Neuronal stem cell (in vitro differentiated cells): ENCODE data around the gene MBTD1.
"Not testable (repeated sequence)": the region's sequence is repeated elsewhere in the genome, so short reads cannot be mapped to it uniquely, and the experiment has no call there.

Source experiments
- DNase-seq: peaks from one replicate; pipeline ENCODE4 v3.0.0-alpha.2; 2013; ENCODE audit warnings: low spot score
- H2AFZ ChIP-seq: one replicate; pipeline ENCODE4 v1.6.1; 2013; ENCODE audit warnings: mild to moderate bottlenecking, low read length, inconsistent platforms
- H2AK5ac ChIP-seq: 2 replicates; pipeline ENCODE4 v1.6.1; 2013; ENCODE audit warnings: low read depth, mild to moderate bottlenecking, inconsistent platforms, low read length, moderate library complexity, mixed read lengths
- H2BK120ac ChIP-seq: 2 replicates; pipeline ENCODE4 v1.6.1; 2013; ENCODE audit warnings: low read depth, mild to moderate bottlenecking, inconsistent platforms, low read length, moderate library complexity, mixed read lengths
- H2BK12ac ChIP-seq: one replicate; pipeline ENCODE4 v1.6.1; 2013; ENCODE audit warnings: low read length, inconsistent platforms
- H2BK15ac ChIP-seq: 2 replicates; pipeline ENCODE4 v1.6.1; 2013; ENCODE audit warnings: mild to moderate bottlenecking, low read length, inconsistent platforms, mixed read lengths
- H2BK5ac ChIP-seq: one replicate; pipeline ENCODE4 v1.6.1; 2013; ENCODE audit warnings: inconsistent platforms, mild to moderate bottlenecking, low read length, moderate library complexity
- H3K14ac ChIP-seq: one replicate; pipeline ENCODE4 v1.6.1; 2013; ENCODE audit warnings: low read length, inconsistent platforms
- H3K18ac ChIP-seq: 2 replicates; pipeline ENCODE4 v1.6.1; 2013; ENCODE audit warnings: low read length, inconsistent platforms
- H3K23ac ChIP-seq: 2 replicates; pipeline ENCODE4 v1.6.1; 2013; ENCODE audit warnings: low read depth, mild to moderate bottlenecking, mixed read lengths, low read length, inconsistent platforms; ENCODE audit not compliant: poor library complexity
- H3K27ac ChIP-seq: replicated peaks from 3 replicates; pipeline ENCODE4 v1.5.1; 2013; ENCODE audit warnings: low read length, inconsistent platforms
- H3K27me3 ChIP-seq, 3 experiments: 2 replicates each; pipeline ENCODE4 v1.6.1; 2013; ENCODE audit warnings: low read length in 3 of 3, mild to moderate bottlenecking in 2 of 3, inconsistent platforms in 1 of 3, low read depth in 1 of 3, mixed read lengths in 1 of 3, moderate library complexity in 1 of 3; ENCODE audit not compliant: control insufficient read depth in 3 of 3, insufficient read depth in 3 of 3
- H3K36me3 ChIP-seq, 2 donors: replicated peaks in 1 of 2; 2 replicates each; pipeline ENCODE4 v1.6.1; 2013; ENCODE audit warnings: low read length in 2 of 2; ENCODE audit not compliant: control insufficient read depth in 2 of 2, insufficient read depth in 2 of 2
- H3K4ac ChIP-seq: 2 replicates; pipeline ENCODE4 v1.6.1; 2013; ENCODE audit warnings: inconsistent platforms, mild to moderate bottlenecking, low read length, moderate library complexity
- H3K4me1 ChIP-seq, 2 donors: 1 replicate in 1 of 2; 2 replicates in 1 of 2; pipeline ENCODE4 v1.6.1; 2013; ENCODE audit warnings: low read length in 2 of 2, low read depth in 1 of 2; ENCODE audit not compliant: control insufficient read depth in 2 of 2, insufficient read depth in 1 of 2
- H3K4me2 ChIP-seq: one replicate; pipeline ENCODE4 v1.6.1; 2013; ENCODE audit warnings: mild to moderate bottlenecking, low read length, inconsistent platforms; ENCODE audit not compliant: insufficient read depth, poor library complexity, severe bottlenecking
- H3K4me3 ChIP-seq, 2 donors: 2 replicates each; pipeline ENCODE4 v1.5.1; 2013; ENCODE audit warnings: low read length in 2 of 2, mild to moderate bottlenecking in 2 of 2, inconsistent platforms in 1 of 2, moderate library complexity in 1 of 2
- H3K79me1 ChIP-seq: one replicate; pipeline ENCODE4 v1.6.1; 2013; ENCODE audit warnings: low read depth, mild to moderate bottlenecking, inconsistent platforms, low read length, moderate library complexity
- H3K9ac ChIP-seq: one replicate; pipeline ENCODE4 v1.6.1; 2013; ENCODE audit warnings: mild to moderate bottlenecking, low read depth, low read length, inconsistent platforms; ENCODE audit not compliant: poor library complexity
- H3K9me3 ChIP-seq, 2 donors: replicated peaks in 1 of 2; 2 replicates each; pipeline versions ENCODE3 to v1.6.1; 2013; ENCODE audit warnings: low read length in 2 of 2, mild to moderate bottlenecking in 2 of 2, inconsistent platforms in 1 of 2, low read depth in 1 of 2, mixed read lengths in 1 of 2, moderate library complexity in 1 of 2; ENCODE audit not compliant: control insufficient read depth in 2 of 2, insufficient read depth in 1 of 2
- H4K8ac ChIP-seq: one replicate; pipeline ENCODE4 v1.6.1; 2013; ENCODE audit warnings: low read depth, mild to moderate bottlenecking, inconsistent platforms, low read length, moderate library complexity
- H4K91ac ChIP-seq: one replicate; pipeline ENCODE4 v1.6.1; 2013; ENCODE audit warnings: low read length, low read depth, mild to moderate bottlenecking, inconsistent platforms; ENCODE audit not compliant: poor library complexity
- WGBS, 2 donors: extraction: QIAGEN DNeasy Blood & Tissue Kit; methylation state at CpG; one replicate each; pipeline ENCODE4 v1.1.7; 2013; ENCODE audit warnings: missing lambda C conversion rate in 2 of 2, mixed read lengths in 1 of 2; ENCODE audit not compliant: insufficient read length in 2 of 2, insufficient replicate concordance in 1 of 2; ENCODE audit errors: extremely low coverage in 2 of 2; 5-methylcytosine and 5-hydroxymethylcytosine counted together

MBTD1 gene

DNA sequence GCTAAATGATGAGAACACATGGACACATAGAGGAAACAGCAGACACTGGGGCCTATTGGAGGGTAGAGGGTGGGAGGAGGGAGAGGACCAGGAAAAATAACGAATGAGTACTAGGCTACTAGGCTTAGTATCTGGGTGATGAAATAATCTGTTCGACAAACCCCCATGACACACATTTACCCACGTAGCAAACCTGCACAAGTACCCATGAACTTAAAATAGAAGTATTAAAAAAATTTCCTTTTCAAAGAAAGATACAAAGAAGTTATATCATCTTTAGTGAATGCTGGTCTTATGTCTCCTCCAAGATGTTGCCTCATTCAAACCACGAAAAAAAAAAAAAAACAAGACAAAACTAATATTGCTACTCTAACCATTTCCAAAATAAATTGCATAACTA, 31.7 kb downstream of the MBTD1 start:
- no peak for DNase-seq
- Histone ChIP-seq H4K91ac (no peak overlapping the region), H3K27me3 (no peaks in the 10 kb centered on the region), H3K4me1 (no peaks in the 10 kb centered on the region), H3K4ac (no peak overlapping the region), H2BK12ac (no peak overlapping the region), H3K18ac (no peak overlapping the region), H3K9ac (no peak overlapping the region), H2AK5ac (no peak overlapping the region), H2BK120ac (no peak overlapping the region), H3K4me2 (no peak overlapping the region), H2BK5ac (no peak overlapping the region), H2AFZ (no peak overlapping the region), H3K4me3 (no peak overlapping the region), H3K23ac (no peak overlapping the region), H3K14ac (no peak overlapping the region), H2BK15ac (no peak overlapping the region), H3K27ac (no peak overlapping the region), H3K9me3 (no peaks in the 10 kb centered on the region), H4K8ac (no peak overlapping the region), H3K79me1 (peaks cover 3% of the 10 kb centered on the region), H3K36me3 (peaks cover 5 to 32% of the 10 kb centered on the region in 2 donors)
- WGBS, 2 donors, result no CpG with 5 or more reads among the region's 4 CpGs

- H3K4me3 ChIP-seq, H3K27ac ChIP-seq, H3K9me3 ChIP-seq, H4K91ac ChIP-seq, H2BK12ac ChIP-seq, H3K18ac ChIP-seq, H2BK120ac ChIP-seq, H3K23ac ChIP-seq, H4K8ac ChIP-seq, H3K4me1 ChIP-seq, H3K79me1 ChIP-seq, H2BK5ac ChIP-seq, H3K27me3 ChIP-seq, H3K4me2 ChIP-seq, DNase-seq, H2BK15ac ChIP-seq, H3K4ac ChIP-seq, H2AK5ac ChIP-seq, H3K9ac ChIP-seq, H3K14ac ChIP-seq, H2AFZ ChIP-seq: not testable (repeated sequence)
- WGBS, 2 donors, result no CpG with 5 or more reads among the region's 7 CpGs
- H3K36me3 ChIP-seq, result peaks cover 6 to 46% of the 10 kb centered on the region in 2 donors
Measured at GRCh38 chr17:51225523-51225922, 34.3 kb downstream of the MBTD1 start.

GRCh38 chr17:51224402-51225262, 35.2 kb downstream of the MBTD1 start:
- Histone ChIP-seq H3K4me1 (no peaks in the 10 kb centered on the region), H3K23ac (no peak overlapping the region), H3K79me1 (peaks cover 3% of the 10 kb centered on the region), H3K4me3 (no peak overlapping the region), H2BK12ac (no peak overlapping the region), H3K36me3 (peaks cover 7 to 55% of the 10 kb centered on the region in 2 donors), H2AK5ac (no peak overlapping the region), H2BK120ac (no peak overlapping the region), H2BK15ac (no peak overlapping the region), H3K18ac (no peak overlapping the region), H2BK5ac (no peak overlapping the region), H3K27ac (no peak overlapping the region), H3K4ac (no peak overlapping the region), H4K8ac (no peak overlapping the region), H3K14ac (no peak overlapping the region), H2AFZ (no peak overlapping the region), H3K9ac (no peak overlapping the region), H4K91ac (no peak overlapping the region), H3K9me3 (no peaks in the 10 kb centered on the region), H3K4me2 (no peak overlapping the region), H3K27me3 (no peaks in the 10 kb centered on the region)
- no peak for DNase-seq
- WGBS, 2 donors, result no CpG with 5 or more reads among the region's 10 CpGs

DNA sequence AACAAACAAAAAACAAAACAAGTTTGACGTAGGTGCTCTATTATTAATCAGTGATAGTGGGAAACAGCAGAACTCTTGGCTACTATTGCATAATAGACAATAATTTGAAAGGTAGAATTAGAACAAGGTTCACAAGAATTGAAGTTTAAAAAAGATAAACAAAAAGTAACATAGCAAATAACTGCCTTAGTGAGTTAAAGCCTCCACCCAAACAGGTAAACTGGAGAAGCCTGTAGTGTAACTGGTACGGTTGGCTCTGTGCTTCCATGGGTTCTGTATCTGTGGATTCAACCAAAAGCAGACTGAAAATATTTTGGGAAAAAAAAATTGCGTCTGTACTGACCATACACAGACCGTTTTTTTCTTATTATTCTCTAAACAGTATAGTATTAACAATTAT, 38.5 kb downstream of the MBTD1 start:
- Histone ChIP-seq H3K23ac (no peak overlapping the region), H3K18ac (no peak overlapping the region), H3K27ac (no peak overlapping the region), H2AK5ac (no peak overlapping the region), H2BK120ac (no peak overlapping the region), H2BK12ac (no peak overlapping the region), H3K79me1 (peaks cover 1% of the 10 kb centered on the region), H3K4me3 (no peak overlapping the region), H3K14ac (no peak overlapping the region), H2AFZ (no peak overlapping the region), H3K36me3 (peaks cover 14 to 88% of the 10 kb centered on the region in 2 donors), H2BK15ac (no peak overlapping the region), H2BK5ac (no peak overlapping the region), H4K8ac (no peak overlapping the region), H3K4me1 (no peaks in the 10 kb centered on the region), H3K27me3 (no peaks in the 10 kb centered on the region), H3K4ac (no peak overlapping the region), H3K4me2 (no peak overlapping the region), H3K9ac (no peak overlapping the region), H3K9me3 (no peaks in the 10 kb centered on the region), H4K91ac (no peak overlapping the region)
- DNase-seq, result no peak
- no CpG with 5 or more reads among the region's 4 CpGs for WGBS, 2 donors
